Neuronal stem cell (in vitro differentiated cells): ENCODE data around the gene FAM118B.

ENCODE experiments used
- DNase-seq: peaks from one replicate; pipeline ENCODE4 v3.0.0-alpha.2; 2013; ENCODE audit warnings: low spot score
- H2AFZ ChIP-seq: one replicate; pipeline ENCODE4 v1.6.1; 2013; ENCODE audit warnings: mild to moderate bottlenecking, low read length, inconsistent platforms
- H2AK5ac ChIP-seq: 2 replicates; pipeline ENCODE4 v1.6.1; 2013; ENCODE audit warnings: low read depth, mild to moderate bottlenecking, inconsistent platforms, low read length, moderate library complexity, mixed read lengths
- H2BK120ac ChIP-seq: 2 replicates; pipeline ENCODE4 v1.6.1; 2013; ENCODE audit warnings: low read depth, mild to moderate bottlenecking, inconsistent platforms, low read length, moderate library complexity, mixed read lengths
- H2BK12ac ChIP-seq: one replicate; pipeline ENCODE4 v1.6.1; 2013; ENCODE audit warnings: low read length, inconsistent platforms
- H2BK15ac ChIP-seq: 2 replicates; pipeline ENCODE4 v1.6.1; 2013; ENCODE audit warnings: mild to moderate bottlenecking, low read length, inconsistent platforms, mixed read lengths
- H2BK5ac ChIP-seq: one replicate; pipeline ENCODE4 v1.6.1; 2013; ENCODE audit warnings: inconsistent platforms, mild to moderate bottlenecking, low read length, moderate library complexity
- H3K14ac ChIP-seq: one replicate; pipeline ENCODE4 v1.6.1; 2013; ENCODE audit warnings: low read length, inconsistent platforms
- H3K18ac ChIP-seq: 2 replicates; pipeline ENCODE4 v1.6.1; 2013; ENCODE audit warnings: low read length, inconsistent platforms
- H3K23ac ChIP-seq: 2 replicates; pipeline ENCODE4 v1.6.1; 2013; ENCODE audit warnings: low read depth, mild to moderate bottlenecking, mixed read lengths, low read length, inconsistent platforms; ENCODE audit not compliant: poor library complexity
- H3K27ac ChIP-seq: replicated peaks from 3 replicates; pipeline ENCODE4 v1.5.1; 2013; ENCODE audit warnings: low read length, inconsistent platforms
- H3K27me3 ChIP-seq, 3 experiments: 2 replicates each; pipeline ENCODE4 v1.6.1; 2013; ENCODE audit warnings: low read length in 3 of 3, mild to moderate bottlenecking in 2 of 3, inconsistent platforms in 1 of 3, low read depth in 1 of 3, mixed read lengths in 1 of 3, moderate library complexity in 1 of 3; ENCODE audit not compliant: control insufficient read depth in 3 of 3, insufficient read depth in 3 of 3
- H3K36me3 ChIP-seq, 2 donors: replicated peaks in 1 of 2; 2 replicates each; pipeline ENCODE4 v1.6.1; 2013; ENCODE audit warnings: low read length in 2 of 2; ENCODE audit not compliant: control insufficient read depth in 2 of 2, insufficient read depth in 2 of 2
- H3K4ac ChIP-seq: 2 replicates; pipeline ENCODE4 v1.6.1; 2013; ENCODE audit warnings: inconsistent platforms, mild to moderate bottlenecking, low read length, moderate library complexity
- H3K4me1 ChIP-seq, 2 donors: 1 replicate in 1 of 2; 2 replicates in 1 of 2; pipeline ENCODE4 v1.6.1; 2013; ENCODE audit warnings: low read length in 2 of 2, low read depth in 1 of 2; ENCODE audit not compliant: control insufficient read depth in 2 of 2, insufficient read depth in 1 of 2
- H3K4me2 ChIP-seq: one replicate; pipeline ENCODE4 v1.6.1; 2013; ENCODE audit warnings: mild to moderate bottlenecking, low read length, inconsistent platforms; ENCODE audit not compliant: insufficient read depth, poor library complexity, severe bottlenecking
- H3K4me3 ChIP-seq, 2 donors: 2 replicates each; pipeline ENCODE4 v1.5.1; 2013; ENCODE audit warnings: low read length in 2 of 2, mild to moderate bottlenecking in 2 of 2, inconsistent platforms in 1 of 2, moderate library complexity in 1 of 2
- H3K79me1 ChIP-seq: one replicate; pipeline ENCODE4 v1.6.1; 2013; ENCODE audit warnings: low read depth, mild to moderate bottlenecking, inconsistent platforms, low read length, moderate library complexity
- H3K9ac ChIP-seq: one replicate; pipeline ENCODE4 v1.6.1; 2013; ENCODE audit warnings: mild to moderate bottlenecking, low read depth, low read length, inconsistent platforms; ENCODE audit not compliant: poor library complexity
- H3K9me3 ChIP-seq, 2 donors: replicated peaks in 1 of 2; 2 replicates each; pipeline versions ENCODE3 to v1.6.1; 2013; ENCODE audit warnings: low read length in 2 of 2, mild to moderate bottlenecking in 2 of 2, inconsistent platforms in 1 of 2, low read depth in 1 of 2, mixed read lengths in 1 of 2, moderate library complexity in 1 of 2; ENCODE audit not compliant: control insufficient read depth in 2 of 2, insufficient read depth in 1 of 2
- H4K8ac ChIP-seq: one replicate; pipeline ENCODE4 v1.6.1; 2013; ENCODE audit warnings: low read depth, mild to moderate bottlenecking, inconsistent platforms, low read length, moderate library complexity
- H4K91ac ChIP-seq: one replicate; pipeline ENCODE4 v1.6.1; 2013; ENCODE audit warnings: low read length, low read depth, mild to moderate bottlenecking, inconsistent platforms; ENCODE audit not compliant: poor library complexity
- WGBS, 2 donors: extraction: QIAGEN DNeasy Blood & Tissue Kit; methylation state at CpG; one replicate each; pipeline ENCODE4 v1.1.7; 2013; ENCODE audit warnings: missing lambda C conversion rate in 2 of 2, mixed read lengths in 1 of 2; ENCODE audit not compliant: insufficient read length in 2 of 2, insufficient replicate concordance in 1 of 2; ENCODE audit errors: extremely low coverage in 2 of 2; 5-methylcytosine and 5-hydroxymethylcytosine counted together

FAM118B gene

DNA sequence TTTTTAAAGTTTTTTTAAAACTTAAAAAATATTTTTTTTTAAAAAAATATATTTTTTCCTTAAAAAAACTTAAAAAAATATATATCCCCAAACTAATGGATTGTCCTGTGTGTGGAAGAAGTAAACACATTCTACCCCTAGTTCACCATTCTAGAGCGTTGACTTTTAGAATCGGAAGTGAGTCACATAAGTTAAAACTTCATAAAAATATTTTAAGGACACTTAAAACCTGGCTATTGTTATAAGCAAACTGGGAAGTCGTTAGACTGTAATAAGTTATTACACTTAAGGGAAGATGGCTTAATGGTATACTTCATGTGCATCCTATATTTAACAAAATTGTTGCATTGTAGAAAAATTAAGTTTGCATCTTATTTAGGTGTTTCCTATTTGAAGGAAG is 21.1 kb downstream of the FAM118B start:
- Histone ChIP-seq H3K27ac (no peak overlapping the region), H3K36me3 (peaks cover 2 to 11% of the 10 kb centered on the region in 2 donors), H2AK5ac (no peak overlapping the region), H3K27me3 (no peaks in the 10 kb centered on the region), H3K23ac (no peak overlapping the region), H3K14ac (no peak overlapping the region), H3K9ac (no peak overlapping the region), H2BK12ac (no peak overlapping the region), H3K18ac (no peak overlapping the region), H2BK5ac (no peak overlapping the region), H3K79me1 (peaks cover 2% of the 10 kb centered on the region), H3K4me2 (no peak overlapping the region), H3K4me3 (no peak overlapping the region), H3K9me3 (peaks cover 0 to 4% of the 10 kb centered on the region in 2 donors), H2BK120ac (no peak overlapping the region), H2BK15ac (no peak overlapping the region), H4K8ac (no peak overlapping the region), H2AFZ (no peak overlapping the region), H3K4ac (no peak overlapping the region), H4K91ac (no peak overlapping the region), H3K4me1 (no peaks in the 10 kb centered on the region)
- no CpG with 5 or more reads among the region's 3 CpGs for WGBS, 2 donors
- DNase-seq: no peak

- Histone ChIP-seq H3K79me1 (no peaks in the 10 kb centered on the region), H3K9ac (no peak overlapping the region), H2BK12ac (no peak overlapping the region), H2BK120ac (no peak overlapping the region), H2BK15ac (no peak overlapping the region), H4K91ac (no peak overlapping the region), H2BK5ac (no peak overlapping the region), H2AK5ac (no peak overlapping the region), H3K27ac (no peak overlapping the region), H3K18ac (no peak overlapping the region), H3K4me2 (no peak overlapping the region), H3K36me3 (peaks cover 2 to 14% of the 10 kb centered on the region in 2 donors), H3K4me3 (no peak overlapping the region), H3K4ac (no peak overlapping the region), H3K14ac (no peak overlapping the region), H3K23ac (no peak overlapping the region), H3K4me1 (no peaks in the 10 kb centered on the region), H2AFZ (no peak overlapping the region), H3K27me3 (no peaks in the 10 kb centered on the region), H3K9me3 (peaks cover 0 to 4% of the 10 kb centered on the region in 2 donors), H4K8ac (no peak overlapping the region)
- DNase-seq: no peak
- no CpG with 5 or more reads among the region's 4 CpGs for WGBS, 2 donors
Measured at GRCh38 chr11:126233391-126233790, 21.8 kb downstream of the FAM118B start.

GRCh38 chr11:126246636-126247035 is 35.1 kb downstream of the FAM118B start:
- H3K79me1 ChIP-seq: no peaks in the 10 kb centered on the region
- no peak overlapping the region for H3K9ac ChIP-seq
- no peak overlapping the region for H4K91ac ChIP-seq
- WGBS, 2 donors: no CpG with 5 or more reads among the region's 2 CpGs
- H2BK12ac ChIP-seq: no peak overlapping the region
- no peak overlapping the region for H3K4me2 ChIP-seq
- no peak overlapping the region for H2BK120ac ChIP-seq
- H2BK5ac ChIP-seq: no peak overlapping the region
- H3K36me3 ChIP-seq: peaks cover 7 to 45% of the 10 kb centered on the region in 2 donors
- H4K8ac ChIP-seq: no peak overlapping the region
- H3K4me3 ChIP-seq: no peak overlapping the region
- H3K27me3 ChIP-seq: no peaks in the 10 kb centered on the region
- no peak overlapping the region for H3K4ac ChIP-seq
- H3K4me1 ChIP-seq: no peaks in the 10 kb centered on the region
- no peak overlapping the region for H2AK5ac ChIP-seq
- no peaks in the 10 kb centered on the region for H3K9me3 ChIP-seq
- H3K14ac ChIP-seq: no peak overlapping the region
- no peak overlapping the region for H3K23ac ChIP-seq
- no peak overlapping the region for H2AFZ ChIP-seq
- H2BK15ac ChIP-seq: no peak overlapping the region
- DNase-seq: no peak
- H3K27ac ChIP-seq: no peak overlapping the region
- H3K18ac ChIP-seq: no peak overlapping the region

GRCh38 chr11:126253265-126253664 is 41.7 kb downstream of the FAM118B start:
- Histone ChIP-seq H2BK5ac (no peak overlapping the region), H3K4ac (no peak overlapping the region), H4K91ac (no peak overlapping the region), H3K4me1 (no peaks in the 10 kb centered on the region), H2BK12ac (no peak overlapping the region), H2AK5ac (no peak overlapping the region), H3K27me3 (no peaks in the 10 kb centered on the region), H3K79me1 (no peaks in the 10 kb centered on the region), H3K4me2 (no peak overlapping the region), H3K4me3 (no peak overlapping the region), H3K27ac (no peak overlapping the region), H3K14ac (no peak overlapping the region), H3K23ac (no peak overlapping the region), H3K36me3 (peaks cover 19 to 66% of the 10 kb centered on the region in 2 donors), H3K9me3 (no peaks in the 10 kb centered on the region), H2BK15ac (no peak overlapping the region), H2AFZ (no peak overlapping the region), H3K9ac (no peak overlapping the region), H2BK120ac (no peak overlapping the region), H3K18ac (no peak overlapping the region), H4K8ac (no peak overlapping the region)
- WGBS, 2 donors: no CpG with 5 or more reads among the region's 4 CpGs
- no peak for DNase-seq
